ENCODE data around the gene PRKRIP1.

GRCh38 chr7:102427019-102427405 lies 30.8 kb downstream of the PRKRIP1 start:
- TF ChIP-seq CTCF (IDR thresholded peaks at IDR 0.05; ENCODE audit: low read depth, low read length, poor library complexity, severe bottlenecking), result no peak
- no peak for TF ChIP-seq EZH2phosphoT487 (IDR thresholded peaks at IDR 0.05; ENCODE audit: borderline replicate concordance, low read length)
